CD14-positive monocyte (primary cell): Measurements from ENCODE around the gene TEDC1. TPM values are rescaled to one million over a fixed set of nuclear protein-coding genes. Genes with fewer than 3 reads are reported as not detected.
A peak's percentile ranks its signal among the peaks of the same experiment; 100 is the strongest.

ENCODE experiments used
- DNase-seq, 3 donors: peaks; one replicate each; pipeline ENCODE4 v3.0.0-alpha.2; 2011 to 2022
- H2AFZ ChIP-seq: 2 replicates; pipeline ENCODE4 v1.6.0; 2012; ENCODE audit warnings: mild to moderate bottlenecking, low read depth, low read length, inconsistent platforms; ENCODE audit not compliant: insufficient read depth, poor library complexity, severe bottlenecking
- H3K27ac ChIP-seq, 2 donors: 1 replicate in 1 of 2; 2 replicates in 1 of 2; pipeline ENCODE4 v1.5.1; 2012 to 2013; ENCODE audit warnings: low read length in 2 of 2, control low read depth in 1 of 2, inconsistent platforms in 1 of 2, low read depth in 1 of 2, mild to moderate bottlenecking in 1 of 2
- H3K27me3 ChIP-seq, 2 donors: one replicate each; pipeline versions ENCODE4 v1.6.0 to v1.6.1; 2011 to 2013; ENCODE audit warnings: low read length in 2 of 2; ENCODE audit not compliant: control insufficient read depth in 2 of 2, insufficient read depth in 2 of 2
- H3K36me3 ChIP-seq, 2 donors: replicated peaks in 1 of 2; 1 replicate in 1 of 2; 2 replicates in 1 of 2; pipeline versions ENCODE4 v1.5.1 to v1.6.1; 2012 to 2013; ENCODE audit warnings: low read length in 2 of 2, control low read depth in 1 of 2, inconsistent platforms in 1 of 2, mild to moderate bottlenecking in 1 of 2; ENCODE audit not compliant: insufficient read depth in 2 of 2, control insufficient read depth in 1 of 2
- H3K4me1 ChIP-seq, 2 donors: 1 replicate in 1 of 2; 2 replicates in 1 of 2; pipeline versions ENCODE4 v1.5.1 to v1.6.1; 2012 to 2013; ENCODE audit warnings: low read length in 2 of 2, control low read depth in 1 of 2, inconsistent platforms in 1 of 2, mild to moderate bottlenecking in 1 of 2, moderate library complexity in 1 of 2; ENCODE audit not compliant: insufficient read depth in 2 of 2, control insufficient read depth in 1 of 2
- H3K4me2 ChIP-seq: replicated peaks from 2 replicates; pipeline ENCODE3; 2012; ENCODE audit warnings: low read length, moderate library complexity, mild to moderate bottlenecking; ENCODE audit not compliant: poor library complexity, severe bottlenecking; ENCODE audit errors: extremely low read depth
- H3K4me3 ChIP-seq, 3 experiments: fragments of 200-600 bp in 1 of 3; sonication (generic) in 1 of 3; replicated peaks in 1 of 3; 1 replicate in 2 of 3; 2 replicates in 1 of 3; pipeline ENCODE4 v1.5.1; 2011 to 2013; ENCODE audit warnings: low read length in 3 of 3, mild to moderate bottlenecking in 3 of 3, control low read depth in 2 of 3, low read depth in 2 of 3, inconsistent platforms in 1 of 3, moderate library complexity in 1 of 3
- H3K79me2 ChIP-seq: 2 replicates; pipeline ENCODE4 v1.6.0; 2012; ENCODE audit warnings: mild to moderate bottlenecking, control low read depth, inconsistent platforms, low read length, moderate library complexity; ENCODE audit not compliant: insufficient read depth
- H3K9ac ChIP-seq: 2 replicates; pipeline ENCODE4 v1.6.0; 2017; ENCODE audit warnings: low read length, mild to moderate bottlenecking; ENCODE audit not compliant: insufficient read depth, poor library complexity, severe bottlenecking
- H3K9me3 ChIP-seq, 2 donors: replicated peaks in 1 of 2; 1 replicate in 1 of 2; 2 replicates in 1 of 2; pipeline versions ENCODE4 v1.5.1 to v1.6.1; 2012 to 2013; ENCODE audit warnings: low read length in 2 of 2, control low read depth in 1 of 2; ENCODE audit not compliant: control insufficient read depth in 1 of 2, insufficient read depth in 1 of 2
- H4K20me1 ChIP-seq: 2 replicates; pipeline ENCODE4 v1.6.0; 2012; ENCODE audit warnings: mild to moderate bottlenecking, low read length, control low read depth, moderate library complexity; ENCODE audit not compliant: insufficient read depth
- H3K27ac Mint-ChIP-seq, 7 donors: one replicate each; pipeline ENCODE4 v1.8.0; 2020; ENCODE audit warnings: mild to moderate bottlenecking in 7 of 7, mixed read lengths in 7 of 7, moderate library complexity in 6 of 7, inconsistent platforms in 2 of 7
- H3K27me3 Mint-ChIP-seq, 3 donors: one replicate each; pipeline ENCODE4 v1.8.0; 2021 to 2022; ENCODE audit warnings: low read depth in 3 of 3, mild to moderate bottlenecking in 3 of 3, mixed read lengths in 3 of 3, moderate library complexity in 3 of 3, inconsistent platforms in 1 of 3
- H3K36me3 Mint-ChIP-seq, 2 donors: one replicate each; pipeline ENCODE4 v1.8.0; 2020; ENCODE audit warnings: mixed read lengths in 2 of 2, inconsistent platforms in 1 of 2, mild to moderate bottlenecking in 1 of 2
- H3K4me1 Mint-ChIP-seq: one replicate; pipeline ENCODE4 v1.8.0; 2020; ENCODE audit warnings: mild to moderate bottlenecking, mixed read lengths
- H3K4me3 Mint-ChIP-seq, 2 donors: one replicate each; pipeline ENCODE4 v1.8.0; 2020; ENCODE audit warnings: mild to moderate bottlenecking in 2 of 2, mixed read lengths in 2 of 2, moderate library complexity in 1 of 2
- H3K9me3 Mint-ChIP-seq, 7 donors: one replicate each; pipeline ENCODE4 v1.8.0; 2020 to 2022; ENCODE audit warnings: mixed read lengths in 7 of 7, mild to moderate bottlenecking in 6 of 7, moderate library complexity in 6 of 7, inconsistent platforms in 2 of 7
- CTCF ChIP-seq: fragments of 200-600 bp; IDR thresholded peaks from one replicate; pipeline ENCODE4 v1.8.0; 2022; ENCODE audit warnings: antibody characterized with exemption, mild to moderate bottlenecking
- WGBS: methylation state at CpG from one replicate; pipeline ENCODE4 v1.1.5; 2013; ENCODE audit warnings: missing lambda C conversion rate; ENCODE audit not compliant: insufficient coverage; 5-methylcytosine and 5-hydroxymethylcytosine counted together
- intact Hi-C, 2 donors: fragments of 100-400 bp; cut with micrococcal nuclease; formaldehyde crosslinking; loops; one replicate each; pipeline versions ENCODE4 v1.15.0 to v1.15.1; 2023
- polyA plus RNA-seq, 3 donors: library from polyadenylated mRNA; depleted of rRNA in 1 of 3; unstranded in 2 of 3; stranded (reverse) in 1 of 3; fragments of 300-500 nt in 2 of 3; fragments of >200 nt in 1 of 3; fragmentation: Illumina TruSeq in 2 of 3; gene quantifications; 1 replicate in 2 of 3; 2 replicates in 1 of 3; pipeline ENCODE4 v1.2.3, GENCODE V29; 2012 to 2021

Gene TEDC1
- polyA plus RNA-seq, 3 donors = 7.8 to 23.4 (median 9.0) TPM

GRCh38 chr14:105497671-105498429 is 6.8 kb downstream of the TEDC1 start:
- intact Hi-C loops = no loop called here

More at GRCh38 chr14:105497671-105498429, 6.8 kb downstream of the TEDC1 start:
- Histone ChIP-seq H3K36me3 (peaks cover 5 to 14% of the 10 kb centered on the region in 2 donors), H3K4me2 (no peak overlapping the region), H2AFZ (no peak overlapping the region), H3K27ac (no peak overlapping the region), H3K4me1 (no peaks in the 10 kb centered on the region), H3K4me3 (no peak overlapping the region), H4K20me1 (peaks cover 6% of the 10 kb centered on the region), H3K9ac (no peak overlapping the region), H3K27me3 (no peaks in the 10 kb centered on the region), H3K9me3 (no peaks in the 10 kb centered on the region), H3K79me2 (no peaks in the 10 kb centered on the region)
- peak overlapping the region in 2 of 7 donors; percentile 22 to 76 for H3K27ac Mint-ChIP-seq
- no peak for TF ChIP-seq CTCF
- H3K4me1 Mint-ChIP-seq = no peaks in the 10 kb centered on the region
- H3K27me3 Mint-ChIP-seq = peaks cover 4 to 7% (median 5%) of the 10 kb centered on the region in 3 donors
- H3K36me3 Mint-ChIP-seq = peaks cover 7 to 29% of the 10 kb centered on the region in 2 donors
- H3K9me3 Mint-ChIP-seq = no peaks in the 10 kb centered on the region
- DNase-seq = no peak
- H3K4me3 Mint-ChIP-seq = no peak overlapping the region
- WGBS = 97% methylated on average over 30 of the region's 31 CpGs
